Mammary epithelial cell (primary cell): ENCODE data around the gene DUSP19.

Experiments
- EZH2 ChIP-seq: IDR thresholded peaks from 2 replicates; pipeline ENCODE4 v1.6.1; 2012; ENCODE audit warnings: low read length, inconsistent platforms, borderline replicate concordance
- TF ChIP-seq, protein P1 (sequence below), 2 donors: IDR thresholded peaks in 1 of 2; conservative IDR thresholded peaks in 1 of 2; 2 replicates each; pipeline ENCODE4 v1.5.1; 2011 to 2012; ENCODE audit warnings: inconsistent platforms in 2 of 2, low read length in 2 of 2, mild to moderate bottlenecking in 2 of 2, control low read depth in 1 of 2, low read depth in 1 of 2; ENCODE audit not compliant: insufficient read depth in 1 of 2; ENCODE audit errors: extremely low read depth in 1 of 2

DNA sequence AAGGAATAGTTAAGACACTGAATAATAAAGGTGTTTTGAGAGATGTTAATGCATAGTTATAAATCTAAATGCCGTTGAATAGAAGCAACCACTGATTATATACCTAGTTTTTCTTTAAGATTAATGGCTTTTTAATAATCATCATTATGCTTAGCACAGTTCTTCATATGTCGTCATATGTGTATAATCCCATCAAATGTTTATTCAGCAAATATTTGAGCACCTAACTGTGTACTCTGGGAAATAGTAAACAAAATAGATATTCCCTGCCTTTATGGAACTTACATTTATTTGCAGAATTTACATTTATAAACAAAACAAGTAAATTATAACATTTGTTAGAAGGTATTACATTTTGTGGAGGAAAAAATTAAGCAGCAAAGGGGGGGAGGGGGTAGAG is 55.5 kb downstream of the DUSP19 start:
- TF ChIP-seq, protein P1, sequence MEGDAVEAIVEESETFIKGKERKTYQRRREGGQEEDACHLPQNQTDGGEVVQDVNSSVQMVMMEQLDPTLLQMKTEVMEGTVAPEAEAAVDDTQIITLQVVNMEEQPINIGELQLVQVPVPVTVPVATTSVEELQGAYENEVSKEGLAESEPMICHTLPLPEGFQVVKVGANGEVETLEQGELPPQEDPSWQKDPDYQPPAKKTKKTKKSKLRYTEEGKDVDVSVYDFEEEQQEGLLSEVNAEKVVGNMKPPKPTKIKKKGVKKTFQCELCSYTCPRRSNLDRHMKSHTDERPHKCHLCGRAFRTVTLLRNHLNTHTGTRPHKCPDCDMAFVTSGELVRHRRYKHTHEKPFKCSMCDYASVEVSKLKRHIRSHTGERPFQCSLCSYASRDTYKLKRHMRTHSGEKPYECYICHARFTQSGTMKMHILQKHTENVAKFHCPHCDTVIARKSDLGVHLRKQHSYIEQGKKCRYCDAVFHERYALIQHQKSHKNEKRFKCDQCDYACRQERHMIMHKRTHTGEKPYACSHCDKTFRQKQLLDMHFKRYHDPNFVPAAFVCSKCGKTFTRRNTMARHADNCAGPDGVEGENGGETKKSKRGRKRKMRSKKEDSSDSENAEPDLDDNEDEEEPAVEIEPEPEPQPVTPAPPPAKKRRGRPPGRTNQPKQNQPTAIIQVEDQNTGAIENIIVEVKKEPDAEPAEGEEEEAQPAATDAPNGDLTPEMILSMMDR (conservative IDR thresholded peaks at IDR 0.05 in 1 of 2, IDR thresholded peaks at IDR 0.05 in 1 of 2; ENCODE audit: extremely low read depth in 1 of 2, insufficient read depth in 1 of 2, low read depth in 1 of 2, low read length in 2 of 2), result no peak
- no peak for TF ChIP-seq EZH2
